Stomach smooth muscle (tissue), 2 donors: Measurements from ENCODE around the gene COX6A1.
"Not testable (repeated sequence)": the region's sequence is repeated elsewhere in the genome, so short reads cannot be mapped to it uniquely, and the experiment has no call there.

Source experiments
- H3K27ac ChIP-seq: one replicate; pipeline ENCODE4 v1.7.0; 2013; ENCODE audit warnings: mild to moderate bottlenecking, low read length, inconsistent platforms
- H3K27me3 ChIP-seq, 2 donors: one replicate each; pipeline ENCODE4 v1.7.0; 2013; ENCODE audit warnings: low read length in 2 of 2; ENCODE audit not compliant: insufficient read depth in 2 of 2, control insufficient read depth in 1 of 2
- H3K36me3 ChIP-seq, 2 donors: one replicate each; pipeline ENCODE4 v1.7.0; 2013; ENCODE audit warnings: low read length in 2 of 2; ENCODE audit not compliant: control insufficient read depth in 2 of 2, insufficient read depth in 2 of 2
- H3K4me1 ChIP-seq: one replicate; pipeline ENCODE4 v1.7.0; 2013; ENCODE audit warnings: low read length; ENCODE audit not compliant: control insufficient read depth, insufficient read depth
- H3K4me3 ChIP-seq, 2 donors: one replicate each; pipeline ENCODE4 v1.7.0; 2013; ENCODE audit warnings: low read length in 2 of 2
- H3K9ac ChIP-seq, 2 donors: one replicate each; pipeline ENCODE4 v1.7.0; 2013; ENCODE audit warnings: low read length in 2 of 2, mild to moderate bottlenecking in 1 of 2
- H3K9me3 ChIP-seq, 2 donors: one replicate each; pipeline ENCODE4 v1.7.0; 2013; ENCODE audit warnings: low read length in 2 of 2; ENCODE audit not compliant: control insufficient read depth in 2 of 2
- donor health status: healthy.
- donor health status: Pancreatic carcinoma.

COX6A1 gene

GRCh38 chr12:120429368-120429767 lies 8.5 kb upstream of the COX6A1 start:
- H3K9me3 ChIP-seq = no peaks in the 10 kb centered on the region
- H3K4me3 ChIP-seq = no peak overlapping the region
- no peak overlapping the region for H3K9ac ChIP-seq
- no peaks in the 10 kb centered on the region for H3K4me1 ChIP-seq
- no peaks in the 10 kb centered on the region for H3K27me3 ChIP-seq
- H3K27ac ChIP-seq = no peak overlapping the region
- H3K36me3 ChIP-seq = no peaks in the 10 kb centered on the region

GRCh38 chr12:120432772-120433525 lies 5.0 kb upstream of the COX6A1 start:
- H3K36me3 ChIP-seq = no peaks in the 10 kb centered on the region
- H3K4me3 ChIP-seq = no peak overlapping the region
- no peaks in the 10 kb centered on the region for H3K27me3 ChIP-seq
- peaks cover 4% of the 10 kb centered on the region for H3K4me1 ChIP-seq
- no peak overlapping the region for H3K9ac ChIP-seq
- H3K27ac ChIP-seq = no peak overlapping the region
- no peaks in the 10 kb centered on the region for H3K9me3 ChIP-seq

GRCh38 chr12:120438495-120439198 lies 734 bp downstream of the COX6A1 start:
- H3K27me3 ChIP-seq = no peaks in the 10 kb centered on the region
- peak overlapping the region; percentile 73 for H3K27ac ChIP-seq
- H3K9me3 ChIP-seq = no peaks in the 10 kb centered on the region
- H3K4me3 ChIP-seq = peak overlapping the region; percentile 82 to 86
- H3K36me3 ChIP-seq = peaks cover 4 to 15% of the 10 kb centered on the region in 2 donors
- peak overlapping the region; percentile 75 to 79 for H3K9ac ChIP-seq
- peaks cover 19% of the 10 kb centered on the region for H3K4me1 ChIP-seq

GRCh38 chr12:120439646-120440247 lies 1.8 kb downstream of the COX6A1 start:
- peaks cover 14 to 22% of the 10 kb centered on the region in 2 donors for H3K36me3 ChIP-seq
- H3K4me3 ChIP-seq = no peak overlapping the region
- H3K27me3 ChIP-seq = no peaks in the 10 kb centered on the region
- H3K4me1 ChIP-seq = peaks cover 19% of the 10 kb centered on the region
- no peak overlapping the region for H3K9ac ChIP-seq
- no peak overlapping the region for H3K27ac ChIP-seq
- H3K9me3 ChIP-seq = no peaks in the 10 kb centered on the region

- Histone ChIP-seq H3K27ac (no peak overlapping the region), H3K27me3 (no peaks in the 10 kb centered on the region), H3K4me1 (peaks cover 28% of the 10 kb centered on the region), H3K4me3 (no peak overlapping the region), H3K9ac (no peak overlapping the region), H3K36me3 (peaks cover 14 to 19% of the 10 kb centered on the region in 2 donors), H3K9me3 (no peaks in the 10 kb centered on the region)
These were observed 6.8 kb downstream of the COX6A1 start for GRCh38 chr12:120444676-120445075.

- peaks cover 14 to 16% of the 10 kb centered on the region in 2 donors for H3K36me3 ChIP-seq
- no peaks in the 10 kb centered on the region for H3K9me3 ChIP-seq
- H3K9ac ChIP-seq = peak within 1 kb of the TSS; percentile 95 to 99
- peaks cover 26% of the 10 kb centered on the region for H3K4me1 ChIP-seq
- peak within 1 kb of the TSS; percentile 84 for H3K27ac ChIP-seq
- H3K4me3 ChIP-seq = peak within 1 kb of the TSS; percentile 99
- H3K27me3 ChIP-seq = no peaks in the 10 kb centered on the region
These were observed 8.3 kb downstream of the COX6A1 start, which contains the start of the genes GATC and TRIAP1 for GRCh38 chr12:120445911-120446843. Gene GATC (plus strand): TSS chr12:120446444. CDS start chr12:120446481, 37 bp downstream. Gene TRIAP1 (minus strand): TSS chr12:120446384. CDS start chr12:120446372, 12 bp downstream.

GRCh38 chr12:120446844-120447178 lies 8.9 kb downstream of the COX6A1 start:
- Histone ChIP-seq H3K36me3 (peaks cover 14 to 16% of the 10 kb centered on the region in 2 donors), H3K27ac (peak overlapping the region; percentile 84), H3K4me1 (peaks cover 26% of the 10 kb centered on the region), H3K9ac (peak overlapping the region; percentile 95 to 99), H3K4me3 (peak overlapping the region; percentile 99)
- H3K9me3 ChIP-seq, H3K27me3 ChIP-seq: not testable (repeated sequence)

- Histone ChIP-seq H3K4me3 (no peak overlapping the region), H3K9me3 (no peaks in the 10 kb centered on the region), H3K27ac (no peak overlapping the region), H3K27me3 (no peaks in the 10 kb centered on the region), H3K9ac (no peak overlapping the region), H3K4me1 (peaks cover 26% of the 10 kb centered on the region), H3K36me3 (peaks cover 15 to 16% of the 10 kb centered on the region in 2 donors)
These were observed 10.1 kb downstream of the COX6A1 start for GRCh38 chr12:120447992-120448391.

GRCh38 chr12:120452524-120452923 lies 14.6 kb downstream of the COX6A1 start:
- peaks cover 11 to 17% of the 10 kb centered on the region in 2 donors for H3K36me3 ChIP-seq
- not testable (repeated sequence) for H3K4me1 ChIP-seq, H3K27ac ChIP-seq, H3K4me3 ChIP-seq, H3K9me3 ChIP-seq, H3K9ac ChIP-seq, H3K27me3 ChIP-seq
